Measurements from ENCODE around the gene S1PR2. TPM values are rescaled to one million over a fixed set of nuclear protein-coding genes. Genes with fewer than 3 reads are reported as not detected.
A peak's percentile ranks its signal among the peaks of the same experiment; 100 is the strongest.

S1PR2 gene, protein sequence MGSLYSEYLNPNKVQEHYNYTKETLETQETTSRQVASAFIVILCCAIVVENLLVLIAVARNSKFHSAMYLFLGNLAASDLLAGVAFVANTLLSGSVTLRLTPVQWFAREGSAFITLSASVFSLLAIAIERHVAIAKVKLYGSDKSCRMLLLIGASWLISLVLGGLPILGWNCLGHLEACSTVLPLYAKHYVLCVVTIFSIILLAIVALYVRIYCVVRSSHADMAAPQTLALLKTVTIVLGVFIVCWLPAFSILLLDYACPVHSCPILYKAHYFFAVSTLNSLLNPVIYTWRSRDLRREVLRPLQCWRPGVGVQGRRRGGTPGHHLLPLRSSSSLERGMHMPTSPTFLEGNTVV
- total RNA-seq, result 2.5 and 3.0 TPM in 2 replicates

DNA sequence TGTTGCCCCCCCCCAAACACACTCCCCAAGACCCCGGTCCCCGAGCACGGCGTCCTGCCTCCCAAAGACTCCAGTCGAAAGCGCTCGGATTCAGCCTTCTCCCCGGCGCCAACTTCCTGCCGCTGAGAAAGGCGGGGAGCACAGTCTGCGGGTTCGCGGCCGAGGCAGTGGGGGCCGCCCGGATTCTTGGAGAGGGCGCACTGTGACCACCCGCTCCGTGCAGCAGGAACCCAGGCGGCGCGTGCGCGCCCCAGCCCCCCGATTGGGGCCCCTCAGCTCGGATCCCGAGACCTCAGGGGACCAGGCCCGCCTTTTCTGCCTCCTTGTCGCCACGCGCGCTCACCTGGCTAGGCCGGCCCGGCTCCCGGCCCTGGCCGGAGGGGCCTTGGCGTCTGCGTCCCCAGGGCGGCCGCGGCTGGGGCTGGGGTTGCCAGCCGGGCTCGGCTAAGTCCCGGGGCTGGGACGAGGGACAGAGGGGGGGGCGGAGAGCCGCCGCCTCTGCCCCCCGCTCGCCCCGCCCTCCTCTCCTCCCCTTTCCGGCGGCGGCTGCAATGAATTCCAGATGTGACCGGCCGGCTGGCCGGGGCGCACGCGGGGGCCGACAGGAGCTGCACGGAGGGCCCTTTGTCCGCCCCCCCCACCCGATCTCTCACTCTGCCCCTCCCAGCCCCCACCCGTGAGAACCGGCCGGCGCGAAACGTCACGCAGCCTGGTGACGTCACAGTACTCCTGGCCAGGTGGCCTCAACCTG, at the start of gene S1PR2:
TSS of gene S1PR2 (minus strand) at position 471 of the 751 bp plus-strand sequence. CDS start 6,426 bp downstream, outside the sequence.
- TF ChIP-seq, protein P1, sequence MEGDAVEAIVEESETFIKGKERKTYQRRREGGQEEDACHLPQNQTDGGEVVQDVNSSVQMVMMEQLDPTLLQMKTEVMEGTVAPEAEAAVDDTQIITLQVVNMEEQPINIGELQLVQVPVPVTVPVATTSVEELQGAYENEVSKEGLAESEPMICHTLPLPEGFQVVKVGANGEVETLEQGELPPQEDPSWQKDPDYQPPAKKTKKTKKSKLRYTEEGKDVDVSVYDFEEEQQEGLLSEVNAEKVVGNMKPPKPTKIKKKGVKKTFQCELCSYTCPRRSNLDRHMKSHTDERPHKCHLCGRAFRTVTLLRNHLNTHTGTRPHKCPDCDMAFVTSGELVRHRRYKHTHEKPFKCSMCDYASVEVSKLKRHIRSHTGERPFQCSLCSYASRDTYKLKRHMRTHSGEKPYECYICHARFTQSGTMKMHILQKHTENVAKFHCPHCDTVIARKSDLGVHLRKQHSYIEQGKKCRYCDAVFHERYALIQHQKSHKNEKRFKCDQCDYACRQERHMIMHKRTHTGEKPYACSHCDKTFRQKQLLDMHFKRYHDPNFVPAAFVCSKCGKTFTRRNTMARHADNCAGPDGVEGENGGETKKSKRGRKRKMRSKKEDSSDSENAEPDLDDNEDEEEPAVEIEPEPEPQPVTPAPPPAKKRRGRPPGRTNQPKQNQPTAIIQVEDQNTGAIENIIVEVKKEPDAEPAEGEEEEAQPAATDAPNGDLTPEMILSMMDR (conservative IDR thresholded peaks at IDR 0.05; ENCODE audit: low read depth, low read length), result no peak
- H3K4me3 ChIP-seq (ENCODE audit: low read depth, low read length), result peak within 1 kb of the TSS; percentile 78
- no peak for DNase-seq (ENCODE audit: low read depth)

DNA sequence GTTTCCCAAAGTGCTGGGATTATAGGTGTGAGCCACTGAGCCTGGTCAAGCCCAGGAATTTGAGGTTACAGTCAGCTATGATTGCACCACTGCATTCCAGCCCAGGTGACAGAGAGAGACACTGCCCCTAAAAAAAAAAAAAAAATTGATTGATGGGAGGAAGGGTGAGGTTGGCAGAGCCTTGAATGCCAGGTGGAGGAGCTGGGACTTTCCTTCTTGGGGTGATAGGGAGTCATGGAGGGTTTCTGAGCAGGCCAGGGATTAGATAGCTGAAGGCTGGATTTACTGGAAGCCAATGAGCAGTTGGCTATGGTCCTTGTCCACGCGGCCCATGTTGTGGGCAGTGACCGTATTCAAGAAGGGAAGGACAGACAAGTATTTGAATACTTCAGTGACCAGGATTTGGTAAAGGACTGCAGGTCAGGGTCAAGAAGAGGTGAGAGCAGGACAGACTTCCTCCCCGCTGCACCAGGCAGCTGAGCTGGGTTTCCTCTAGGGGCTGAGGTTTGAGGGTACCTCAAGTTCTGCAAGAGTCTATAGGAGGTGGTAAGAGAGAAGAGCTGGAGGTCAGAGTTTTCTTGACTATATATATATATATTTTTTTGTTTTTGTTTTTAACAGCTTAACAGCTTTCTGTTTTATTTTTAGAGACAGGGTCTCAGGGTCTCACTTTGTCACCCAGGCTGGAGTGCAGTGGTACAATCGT, 48.8 kb upstream of the S1PR2 start:
- no peak for DNase-seq (ENCODE audit: low read depth)
- TF ChIP-seq, protein P1 (conservative IDR thresholded peaks at IDR 0.05; ENCODE audit: low read depth, low read length), result no peak
- H3K4me3 ChIP-seq (ENCODE audit: low read depth, low read length), result no peak overlapping the region

DNA sequence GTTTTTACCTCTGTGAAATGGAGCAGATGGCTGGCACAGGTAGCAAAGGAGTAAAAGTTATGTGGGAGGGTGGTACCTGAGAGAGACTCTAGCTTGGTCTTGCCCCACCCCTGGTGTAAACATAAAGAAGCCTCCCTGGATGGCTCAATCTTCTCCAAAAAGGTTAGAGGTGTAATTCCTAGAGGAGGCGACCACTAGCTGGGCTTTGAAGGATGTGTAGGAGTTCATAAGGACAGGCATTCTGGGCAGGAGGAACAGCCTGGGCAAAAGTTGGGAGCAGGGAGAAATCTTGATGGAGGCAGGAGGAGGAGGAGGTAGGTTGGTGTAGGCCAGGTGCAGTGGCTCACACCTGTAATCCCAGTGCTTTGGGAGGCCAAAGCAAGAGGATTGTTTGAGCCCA, 47.8 kb upstream of the S1PR2 start:
- no peak for DNase-seq (ENCODE audit: low read depth)
- TF ChIP-seq, protein P1 (conservative IDR thresholded peaks at IDR 0.05; ENCODE audit: low read depth, low read length), result no peak
- no peak overlapping the region for H3K4me3 ChIP-seq (ENCODE audit: low read depth, low read length)

DNA sequence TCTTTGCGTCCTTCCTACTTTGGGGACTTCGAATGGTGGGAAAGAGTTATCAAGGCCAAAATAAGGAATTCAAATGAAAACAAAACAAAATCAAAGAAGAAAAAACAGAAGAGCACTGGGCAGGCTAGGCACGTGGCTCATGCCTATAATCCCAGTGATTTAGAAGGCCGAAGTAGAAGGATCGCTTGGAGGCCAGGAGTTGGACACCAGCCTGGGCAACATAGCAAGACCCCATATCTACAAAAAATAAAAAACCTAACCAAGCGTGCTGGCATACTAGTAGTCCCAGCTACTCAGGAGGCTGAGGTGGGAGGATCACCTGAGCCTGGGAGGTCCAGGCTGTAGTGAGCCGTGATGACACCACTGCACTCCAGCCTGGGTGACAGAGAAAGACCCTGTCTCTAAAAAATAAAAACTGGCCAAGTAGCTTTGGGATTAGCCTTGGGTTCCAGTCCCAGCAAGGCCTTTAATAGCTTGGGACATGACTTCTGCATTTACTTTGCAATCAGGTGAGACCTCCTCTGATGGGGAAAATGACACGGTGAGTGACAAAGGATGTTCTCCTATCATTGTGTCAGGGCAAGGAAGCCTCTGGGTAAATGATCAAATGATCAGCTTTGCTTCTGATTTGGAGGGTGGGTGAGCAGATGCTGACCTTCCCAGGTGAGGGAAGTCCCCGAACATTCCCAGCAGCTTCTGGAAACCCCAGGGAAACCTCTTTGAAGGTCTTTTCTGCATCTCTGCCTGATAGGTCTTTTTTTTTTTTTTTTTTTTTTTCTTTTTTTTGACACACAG, 46.9 kb upstream of the S1PR2 start:
- no peak overlapping the region for H3K4me3 ChIP-seq (ENCODE audit: low read depth, low read length)
- TF ChIP-seq, protein P1 (conservative IDR thresholded peaks at IDR 0.05; ENCODE audit: low read depth, low read length), result no peak
- DNase-seq (ENCODE audit: low read depth), result no peak

DNA sequence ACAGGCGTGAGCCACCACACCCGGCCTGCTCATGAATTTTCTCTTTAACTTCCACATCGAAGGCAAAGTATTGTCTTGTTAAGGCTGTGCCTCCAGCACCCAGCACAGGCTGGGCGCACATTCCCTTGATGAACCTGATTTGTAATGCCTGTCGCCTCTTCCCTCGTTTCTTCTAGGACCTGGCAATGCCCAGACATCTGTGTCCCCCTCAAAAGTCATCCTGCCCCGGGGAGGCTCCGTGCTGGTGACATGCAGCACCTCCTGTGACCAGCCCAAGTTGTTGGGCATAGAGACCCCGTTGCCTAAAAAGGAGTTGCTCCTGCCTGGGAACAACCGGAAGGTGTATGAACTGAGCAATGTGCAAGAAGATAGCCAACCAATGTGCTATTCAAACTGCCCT, 43.5 kb upstream of the S1PR2 start:
- DNase-seq (ENCODE audit: low read depth), result no peak
- TF ChIP-seq, protein P1 (conservative IDR thresholded peaks at IDR 0.05; ENCODE audit: low read depth, low read length), result no peak
- no peak overlapping the region for H3K4me3 ChIP-seq (ENCODE audit: low read depth, low read length)

DNA sequence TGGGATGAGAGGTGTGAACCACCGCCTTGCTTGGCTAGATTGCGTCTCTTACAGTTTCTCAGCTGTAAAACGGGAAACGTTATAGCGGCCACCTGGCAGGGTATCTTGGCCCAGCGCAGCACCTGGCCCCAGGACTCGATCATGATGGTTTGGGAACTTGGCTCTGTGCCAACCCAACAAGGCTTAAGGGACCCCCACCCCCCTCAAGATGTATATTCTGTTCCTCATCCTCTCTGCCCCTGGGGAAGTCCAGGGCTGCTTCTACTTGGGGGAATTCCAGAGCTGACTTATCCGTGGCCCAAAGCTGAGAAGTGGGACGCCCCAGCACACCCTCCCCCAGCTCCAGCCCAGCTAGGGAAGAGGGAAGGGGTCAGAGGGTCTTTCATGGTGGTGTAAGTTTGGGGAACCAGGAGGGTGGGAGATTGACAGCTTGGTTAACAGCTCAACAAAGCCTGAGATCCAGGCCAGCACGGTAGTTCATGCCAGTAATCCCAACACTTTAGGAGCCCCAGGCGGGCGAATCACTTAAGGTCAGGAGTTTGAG, 40.5 kb upstream of the S1PR2 start:
- peak overlapping the region; percentile 70 for H3K4me3 ChIP-seq (ENCODE audit: low read depth, low read length)
- DNase-seq (ENCODE audit: low read depth), result no peak
- TF ChIP-seq, protein P1 (conservative IDR thresholded peaks at IDR 0.05; ENCODE audit: low read depth, low read length), result no peak
